ENCODE results near the gene EHBP1.

Gene EHBP1

GRCh38 chr2:62785810-62786597 lies 80.5 kb downstream of the EHBP1 start:
- DNase-seq = no peak

DNA sequence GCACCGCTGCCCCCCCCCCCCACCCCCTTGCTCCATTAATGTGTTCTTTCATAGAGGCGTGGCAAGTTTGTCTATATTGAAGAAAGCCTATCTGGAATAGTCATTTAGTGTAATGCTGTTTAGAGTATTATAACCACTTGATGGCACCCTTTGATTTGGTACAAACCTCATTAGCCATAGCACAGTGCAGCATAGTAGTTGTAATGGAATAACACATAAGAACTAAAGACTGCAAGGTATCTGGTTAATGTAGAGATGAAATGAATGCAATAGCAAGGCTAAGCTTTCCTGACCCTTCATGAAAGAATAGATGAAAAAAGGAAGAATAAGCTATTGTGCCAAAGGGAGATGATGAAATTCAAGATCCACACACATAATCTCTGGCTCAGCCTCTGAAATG lies 81.9 kb downstream of the EHBP1 start:
- DNase-seq = no peak

- no peak for DNase-seq
These were observed 84.0 kb downstream of the EHBP1 start for GRCh38 chr2:62789518-62789917.

DNA sequence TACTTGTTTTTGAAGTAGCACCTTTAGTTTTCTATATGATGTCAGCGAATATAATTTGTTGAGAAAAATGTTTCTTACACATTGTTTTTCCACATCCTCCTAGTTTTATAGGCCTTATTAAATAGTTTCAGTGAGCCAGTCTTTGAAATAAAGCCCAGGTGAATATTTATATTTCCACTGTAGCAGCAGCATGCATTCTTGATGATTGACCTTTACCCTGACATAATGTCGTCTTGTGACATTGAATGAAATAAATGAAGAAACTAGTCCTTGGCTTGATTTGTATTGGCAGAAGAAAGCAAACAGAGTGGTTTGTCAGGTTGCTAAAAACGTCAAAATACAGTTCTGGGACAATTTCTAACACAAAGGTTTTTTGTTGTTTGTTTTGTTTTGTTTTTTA lies 84.4 kb downstream of the EHBP1 start:
- DNase-seq = no peak

GRCh38 chr2:62792408-62792807 lies 86.9 kb downstream of the EHBP1 start:
- DNase-seq = no peak

DNA sequence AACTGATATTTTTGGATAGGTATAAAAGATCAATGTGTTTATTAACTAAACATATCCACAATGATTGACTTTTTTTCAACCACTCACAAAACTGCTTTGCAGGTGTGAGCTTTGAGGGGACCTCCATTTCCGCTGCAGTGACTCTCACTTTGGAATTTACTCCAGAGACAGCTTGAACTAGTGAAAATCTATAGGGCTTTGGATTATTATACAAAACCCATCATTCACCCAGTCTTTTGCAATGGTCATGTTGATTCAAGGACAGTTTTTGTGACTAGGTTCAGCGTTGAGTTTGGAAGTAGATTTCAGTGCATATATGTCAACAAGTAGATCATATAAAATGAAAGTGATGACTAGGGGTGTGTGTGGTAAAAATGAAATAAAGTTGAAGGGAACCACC lies 87.7 kb downstream of the EHBP1 start:
- no peak for DNase-seq

DNA sequence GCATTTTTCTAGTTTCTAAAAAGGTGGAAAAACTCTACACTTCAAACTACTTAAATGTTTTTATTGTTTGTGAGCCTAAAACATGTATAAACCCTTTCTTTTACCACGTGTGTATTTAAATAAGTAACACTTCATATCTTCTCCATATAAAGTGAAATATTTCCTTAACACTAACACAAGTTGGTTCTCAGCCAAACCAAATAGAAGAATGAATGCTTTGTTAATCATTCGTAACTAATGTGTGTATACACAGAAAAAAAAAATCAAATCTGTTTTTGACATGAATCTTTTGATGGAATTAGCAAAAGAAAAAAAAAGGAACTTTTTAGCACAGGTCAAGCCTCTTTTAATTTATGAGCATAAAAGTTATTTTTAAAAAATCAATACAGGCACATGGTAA lies 89.3 kb downstream of the EHBP1 start:
- no peak for DNase-seq

DNA sequence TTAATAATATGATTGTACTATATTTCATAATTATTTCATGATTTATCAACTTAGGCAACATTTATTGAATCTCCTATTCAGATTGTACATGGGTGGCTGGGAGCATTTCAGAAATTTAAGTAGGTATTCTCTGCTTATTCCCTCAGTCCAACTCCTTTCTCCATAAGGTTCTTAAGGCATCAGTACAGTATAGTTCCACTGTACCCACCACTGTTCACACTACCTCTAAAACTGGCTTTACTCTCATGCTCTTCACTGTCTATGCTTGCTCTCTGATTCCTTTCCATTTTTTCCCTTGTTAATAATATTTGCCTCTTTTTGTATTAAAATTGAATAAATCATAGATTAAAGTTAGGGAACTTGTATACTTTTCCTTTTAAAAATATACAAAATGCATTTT lies 89.8 kb downstream of the EHBP1 start:
- no peak for DNase-seq

GRCh38 chr2:62797107-62797506 lies 91.6 kb downstream of the EHBP1 start:
- DNase-seq = no peak

DNA sequence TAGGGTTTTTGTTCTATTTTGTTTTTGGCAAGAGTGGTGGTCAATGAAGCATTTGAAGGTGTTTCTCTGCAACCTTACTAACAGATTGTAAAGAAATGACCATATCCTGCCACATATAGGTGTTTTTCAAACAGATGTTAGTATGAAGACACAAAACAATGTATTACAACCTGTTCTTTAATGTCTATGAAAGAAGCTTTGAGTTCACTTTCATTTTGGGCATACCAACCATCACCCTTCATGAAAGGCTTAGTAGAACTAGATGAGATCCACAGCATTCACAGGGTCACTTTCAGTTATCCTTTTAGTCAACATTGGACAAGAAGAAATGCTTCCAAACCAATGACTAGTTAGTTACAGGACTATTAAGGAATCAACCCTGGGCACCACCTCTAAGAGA lies 95.1 kb downstream of the EHBP1 start:
- DNase-seq = no peak

- no peak for DNase-seq
These were observed 95.6 kb downstream of the EHBP1 start for GRCh38 chr2:62801110-62801509.

DNA sequence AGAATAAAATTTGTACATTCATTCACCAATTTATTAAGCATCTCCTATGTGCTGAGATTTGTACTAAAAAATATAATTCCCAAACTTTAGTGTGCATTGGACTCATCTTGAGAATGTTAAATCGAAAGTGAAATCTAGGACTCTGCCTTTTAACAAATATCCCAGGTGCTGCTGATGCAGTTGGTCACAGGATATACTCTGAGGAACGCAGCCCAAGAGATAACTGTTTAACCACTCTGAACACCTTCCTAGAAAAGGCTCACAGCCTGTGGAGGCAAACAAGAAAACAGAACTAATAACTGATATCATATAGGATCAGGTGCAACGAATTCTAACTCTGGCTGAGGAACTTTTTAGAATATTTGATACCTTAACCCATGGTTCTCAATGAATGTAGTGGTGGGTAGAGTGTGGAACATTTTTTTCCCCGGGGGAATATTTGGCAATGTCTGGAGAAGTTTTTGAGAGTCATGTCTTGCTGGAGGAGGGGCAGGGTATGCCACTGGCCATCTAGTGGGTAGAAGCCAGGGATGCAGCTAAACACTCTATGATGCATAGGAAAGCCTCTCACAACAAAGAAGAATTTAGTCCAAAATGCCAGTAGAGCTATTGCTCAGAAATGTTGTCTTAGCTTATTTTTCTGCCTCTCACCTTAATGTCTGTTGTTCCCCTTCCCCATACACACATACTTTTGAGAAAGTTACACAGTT lies 96.5 kb downstream of the EHBP1 start:
- DNase-seq = no peak

GRCh38 chr2:62803961-62804360 lies 98.4 kb downstream of the EHBP1 start:
- no peak for DNase-seq

DNA sequence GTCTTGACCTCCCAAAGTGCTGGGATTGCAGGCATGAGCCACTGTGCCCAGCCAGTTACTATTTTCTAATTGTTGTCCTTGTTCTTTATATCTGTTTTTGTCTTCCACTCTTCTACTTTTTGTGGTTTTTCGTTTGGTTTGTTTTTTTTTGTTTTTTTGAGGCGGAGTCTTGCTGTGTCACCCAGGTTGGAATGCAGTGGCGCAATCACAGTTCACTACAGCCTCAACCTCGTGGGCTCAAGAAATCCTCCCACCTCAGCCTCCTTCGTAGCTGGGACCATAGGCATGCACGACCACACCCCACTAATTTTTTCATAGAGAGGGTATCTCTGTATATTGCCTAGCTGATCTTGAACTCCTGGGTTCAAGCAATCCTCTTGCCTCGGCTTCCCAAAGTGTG lies 100.7 kb downstream of the EHBP1 start:
- DNase-seq = no peak

DNA sequence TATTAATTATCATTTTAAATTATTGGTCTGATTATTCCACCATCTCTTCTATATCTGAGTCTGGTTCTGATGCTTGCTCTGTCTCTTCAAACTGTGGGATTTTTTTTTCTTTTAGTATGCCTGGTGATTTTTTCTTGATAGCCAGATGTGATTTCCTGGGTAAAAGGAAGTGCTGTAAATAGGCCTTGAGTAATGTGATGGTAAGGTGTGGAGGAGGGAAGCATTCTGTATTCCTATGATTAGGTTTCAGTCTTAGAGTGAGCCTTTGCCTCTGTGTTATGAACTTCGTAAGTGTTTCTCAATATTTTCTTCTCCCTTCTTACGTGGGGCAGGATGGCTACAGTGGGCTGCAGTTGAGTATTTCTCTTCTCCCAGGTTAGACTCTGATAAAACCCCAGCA lies 103.0 kb downstream of the EHBP1 start:
- DNase-seq = no peak

GRCh38 chr2:62811086-62811485 lies 105.6 kb downstream of the EHBP1 start:
- DNase-seq = no peak

DNA sequence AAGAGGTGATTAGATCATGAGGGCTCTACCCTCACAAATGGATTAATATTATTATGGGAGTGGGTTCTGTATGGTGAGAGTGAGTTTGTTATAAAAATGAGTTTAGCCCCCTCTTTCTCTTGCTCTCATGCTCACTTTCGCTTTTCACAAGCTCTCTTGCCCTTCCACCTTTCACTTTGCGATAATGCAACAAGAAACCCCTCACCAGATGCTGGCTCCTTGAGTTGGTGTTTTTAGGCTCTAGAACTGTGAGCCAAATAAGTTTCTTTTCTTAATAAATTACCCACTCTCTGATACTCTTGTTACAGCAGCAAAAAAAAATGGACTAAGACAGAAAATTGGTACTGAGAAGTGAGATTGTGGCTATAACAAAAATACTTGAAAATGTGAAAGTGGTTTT lies 106.5 kb downstream of the EHBP1 start:
- no peak for DNase-seq

- no peak for DNase-seq
These were observed 107.7 kb downstream of the EHBP1 start for GRCh38 chr2:62812921-62813825.

- DNase-seq = no peak
These were observed 108.6 kb downstream of the EHBP1 start for GRCh38 chr2:62814123-62814522.

DNA sequence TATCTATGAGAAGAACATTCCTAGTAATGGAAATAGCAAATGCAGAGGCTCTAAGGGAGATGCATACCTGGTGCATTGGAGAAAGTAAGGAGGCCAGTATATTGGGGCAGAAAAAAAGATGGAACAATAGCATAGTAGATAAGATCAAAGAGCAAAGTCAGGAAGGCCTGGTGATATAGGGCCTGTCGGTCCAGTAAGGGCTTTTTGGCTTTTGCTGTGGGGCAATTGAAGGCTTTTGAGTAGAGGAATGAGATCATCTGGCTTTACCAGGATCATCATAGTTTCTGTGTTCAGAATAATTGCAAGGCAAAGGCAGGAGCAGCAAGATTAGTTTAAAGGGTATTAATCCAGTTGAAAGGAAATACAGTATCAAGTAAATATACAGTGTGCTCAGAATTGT lies 111.8 kb downstream of the EHBP1 start:
- DNase-seq = no peak

- no peak for DNase-seq
These were observed 112.6 kb downstream of the EHBP1 start for GRCh38 chr2:62817995-62818713.

DNA sequence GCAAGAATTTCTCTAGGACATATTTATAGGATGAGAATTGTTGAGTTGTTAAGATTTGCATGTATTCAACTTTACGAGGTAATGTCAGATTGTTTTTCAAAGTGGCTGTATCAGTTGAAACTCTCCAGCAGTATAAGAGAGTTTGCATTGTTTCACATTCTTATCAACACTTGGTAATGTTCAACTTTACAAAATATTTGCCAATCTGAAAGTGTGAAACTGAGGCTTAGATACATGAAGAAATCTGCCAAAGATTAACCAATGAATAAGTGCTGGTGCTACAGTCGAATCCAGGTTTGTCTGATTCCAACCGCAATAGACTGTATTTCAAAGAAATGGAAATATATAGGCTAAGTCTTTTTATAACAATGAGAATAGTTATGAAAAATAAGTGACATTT lies 117.0 kb downstream of the EHBP1 start:
- no peak for DNase-seq

- no peak for DNase-seq
These were observed 118.9 kb downstream of the EHBP1 start for GRCh38 chr2:62824388-62824787.
